GM12873 (cell line): Measurements from ENCODE around the gene NATD1.

ENCODE experiments used
- CTCF ChIP-seq: IDR thresholded peaks from 2 replicates; pipeline ENCODE4 v1.5.1; 2012; ENCODE audit warnings: low read depth, mild to moderate bottlenecking, moderate library complexity, low read length, control low read depth; ENCODE audit not compliant: insufficient read depth; ENCODE audit errors: missing control alignments

NATD1 gene

GRCh38 chr17:21246698-21247097 lies 6.5 kb downstream of the NATD1 start:
- no peak for TF ChIP-seq CTCF

DNA sequence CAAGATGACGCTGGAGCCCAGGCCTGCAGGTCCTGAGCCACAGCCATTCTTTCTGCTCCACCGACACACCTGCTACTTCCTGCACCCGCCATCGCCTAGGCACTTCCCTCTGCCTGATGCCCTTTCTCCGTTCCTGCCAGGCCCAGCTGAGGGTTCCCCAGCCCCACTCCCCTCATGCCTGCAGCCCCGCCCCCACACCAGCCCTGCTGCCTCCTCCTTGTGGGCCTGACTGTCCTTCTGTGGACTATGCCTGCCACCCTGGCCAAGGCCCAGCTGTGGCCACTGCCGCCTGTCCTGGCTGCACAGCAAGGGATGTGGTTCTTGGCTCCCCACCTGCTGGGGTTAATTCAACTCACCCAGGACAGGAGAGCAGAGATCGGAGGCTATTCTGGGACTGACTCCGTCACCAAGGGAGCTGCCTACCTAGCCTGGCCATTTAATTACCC lies 7.5 kb downstream of the NATD1 start:
- no peak for TF ChIP-seq CTCF

DNA sequence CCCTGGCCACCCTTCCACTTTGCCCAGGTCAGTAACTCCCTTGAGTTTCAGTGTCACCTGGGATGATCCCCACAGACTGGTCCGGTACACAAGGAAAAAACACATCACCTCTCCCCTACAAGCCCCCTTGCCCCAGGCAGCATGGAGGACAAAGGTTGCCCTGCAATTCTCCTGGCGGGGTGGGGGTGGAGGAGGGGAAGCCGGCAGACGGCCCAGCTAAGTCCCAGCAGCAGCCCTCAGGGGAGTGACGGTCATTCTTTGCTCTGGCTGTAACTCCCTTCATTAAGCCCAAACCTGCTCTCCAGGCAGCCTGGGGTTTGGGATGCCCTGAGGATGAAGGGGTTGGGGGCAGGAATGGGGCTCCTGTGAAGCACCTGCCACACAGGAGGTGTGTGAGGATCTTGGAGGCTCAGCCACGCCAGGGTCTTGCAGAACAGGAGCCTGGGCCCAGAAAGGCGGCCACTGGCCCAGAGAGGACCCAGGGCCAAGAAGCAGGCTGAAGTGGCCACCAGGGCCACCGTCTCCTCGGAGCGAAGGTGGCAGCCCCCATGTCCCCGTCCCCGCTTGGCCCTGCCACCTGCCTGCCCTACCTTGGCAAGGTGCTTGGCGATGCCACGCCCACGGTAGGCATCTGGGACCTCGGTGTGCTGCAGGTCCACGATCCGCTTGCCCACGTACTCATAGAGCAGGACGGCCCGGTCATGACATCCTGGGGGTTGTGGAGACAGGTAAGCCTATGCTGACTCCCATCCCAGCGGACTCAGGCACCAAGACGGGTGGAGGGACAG lies 9.5 kb downstream of the NATD1 start:
- TF ChIP-seq CTCF: no peak

DNA sequence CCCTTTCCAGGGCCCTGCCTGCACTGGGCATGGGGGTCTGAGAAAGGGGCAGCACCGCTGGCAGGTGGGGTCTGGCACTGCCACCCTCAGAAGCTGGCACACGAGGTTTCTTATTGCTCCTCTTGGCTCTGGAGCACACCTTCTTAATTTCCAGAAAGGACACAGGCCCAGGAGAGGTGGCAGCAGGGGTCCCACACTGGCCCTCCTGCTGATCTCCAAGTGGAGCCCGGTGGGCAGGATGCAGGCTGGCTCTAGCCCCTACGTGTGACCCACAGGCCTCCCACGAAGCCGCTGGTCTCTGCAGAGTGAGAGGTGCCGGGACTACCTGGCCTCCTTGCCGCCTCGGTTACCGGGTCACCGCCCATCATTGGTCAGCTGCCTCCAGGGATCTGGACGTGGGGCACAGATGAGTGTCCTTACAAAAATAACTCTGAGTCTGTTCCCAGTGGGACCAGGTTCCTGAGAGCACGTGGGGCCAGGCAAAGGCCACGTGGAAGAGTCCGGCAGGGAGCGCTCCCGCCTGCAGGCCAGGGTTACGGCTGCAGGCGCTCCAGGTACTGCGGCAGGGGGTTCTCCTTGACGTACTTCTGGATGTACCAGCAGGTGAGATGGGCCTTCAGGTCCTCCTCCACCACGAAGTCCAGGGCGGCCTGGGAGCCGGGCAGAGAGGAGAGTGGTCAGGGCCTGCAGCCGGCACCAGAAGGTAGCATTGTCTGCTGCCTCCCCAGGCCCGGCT lies 10.3 kb downstream of the NATD1 start:
- TF ChIP-seq CTCF: no peak

DNA sequence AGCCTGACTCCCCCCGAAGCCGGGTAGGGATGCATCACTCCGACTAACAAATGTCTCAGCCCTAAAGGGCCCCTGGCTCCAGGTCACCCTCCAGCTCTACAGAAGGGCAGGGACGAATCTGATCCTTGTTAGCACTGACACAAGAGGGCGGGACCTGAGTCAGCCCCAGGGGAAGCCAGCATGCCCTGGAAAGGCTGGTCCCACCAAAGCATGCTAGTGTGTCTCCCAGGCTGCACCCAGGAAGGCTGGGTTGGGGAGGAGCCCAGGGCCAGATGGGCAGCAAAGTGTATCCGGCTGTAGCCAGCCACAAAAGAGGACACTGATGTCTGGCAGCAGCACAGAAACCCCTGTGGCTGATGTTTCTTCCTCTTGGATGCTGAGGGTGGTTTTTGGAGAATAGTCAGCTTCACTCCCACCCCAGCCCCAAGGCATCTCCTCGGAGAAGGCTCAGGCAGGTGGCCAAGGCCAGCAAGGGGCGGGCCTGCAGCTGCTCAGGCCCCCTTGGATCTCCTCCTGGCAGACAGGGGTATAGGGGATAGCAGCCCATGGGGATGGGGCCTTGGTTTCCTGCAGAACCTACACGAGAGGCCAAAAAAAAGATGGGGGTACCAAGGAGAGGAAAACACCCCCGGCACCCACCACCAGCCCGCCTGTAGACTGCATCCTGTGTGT lies 11.0 kb downstream of the NATD1 start:
- TF ChIP-seq CTCF: no peak

DNA sequence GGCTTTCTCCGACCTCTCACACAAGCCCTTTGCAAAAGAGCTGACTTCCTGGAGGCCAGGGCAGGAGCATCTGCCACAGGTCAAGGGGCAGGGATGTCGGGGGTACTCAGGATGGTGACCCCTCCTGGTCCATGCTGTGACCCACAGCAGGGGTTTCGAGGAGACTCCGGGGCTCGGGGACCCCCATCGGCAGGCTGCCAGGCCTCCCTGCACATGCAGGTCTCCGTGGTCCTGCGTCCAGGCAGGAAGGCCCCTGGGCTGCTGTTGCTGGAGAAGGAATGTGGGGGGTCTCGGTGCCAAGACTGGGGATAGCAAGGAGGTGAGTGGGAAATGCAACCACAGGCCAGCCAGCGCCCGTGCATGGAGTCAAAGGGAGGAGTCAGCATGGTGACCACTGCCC lies 11.6 kb downstream of the NATD1 start:
- no peak for TF ChIP-seq CTCF
